Suprapubic skin (tissue), 4 donors: ENCODE data around the gene LPCAT1. TPM values are rescaled to one million over a fixed set of nuclear protein-coding genes. Genes with fewer than 3 reads are reported as not detected.

Source experiments
- DNase-seq, 2 donors: peaks; one replicate each; pipeline ENCODE4 v3.0.0-alpha.2; 2019; ENCODE audit warnings: low spot score in 2 of 2
- H3K27ac ChIP-seq: fragments of 200-600 bp; sonication (generic); one replicate; pipeline ENCODE4 v1.5.1; 2019
- H3K27me3 ChIP-seq: fragments of 200-600 bp; sonication (generic); one replicate; pipeline ENCODE4 v1.5.1; 2019
- H3K36me3 ChIP-seq: fragments of 200-600 bp; sonication (generic); one replicate; pipeline ENCODE4 v1.5.1; 2019
- H3K4me1 ChIP-seq: fragments of 200-600 bp; sonication (generic); one replicate; pipeline ENCODE4 v1.5.1; 2019
- H3K4me3 ChIP-seq: fragments of 200-600 bp; sonication (generic); one replicate; pipeline ENCODE4 v1.5.1; 2019; ENCODE audit warnings: mild to moderate bottlenecking
- H3K9me3 ChIP-seq: fragments of 200-600 bp; sonication (generic); one replicate; pipeline ENCODE4 v1.5.1; 2019
- CTCF ChIP-seq, 2 donors: fragments of 200-600 bp in 1 of 2; fragments of 450-650 bp in 1 of 2; sonication (generic) in 1 of 2; IDR thresholded peaks; one replicate each; pipeline ENCODE4 v1.5.1; 2016 to 2019; ENCODE audit warnings: antibody characterized with exemption in 2 of 2, mild to moderate bottlenecking in 1 of 2, moderate library complexity in 1 of 2
- EP300 ChIP-seq: sonication (generic); formaldehyde crosslinking; IDR thresholded peaks from one replicate; pipeline ENCODE4 v1.6.1; 2017; ENCODE audit warnings: antibody characterized with exemption
- POLR2A ChIP-seq, 2 donors: fragments of 450-650 bp; IDR thresholded peaks; one replicate each; pipeline ENCODE4 v1.6.1; 2017; ENCODE audit warnings: antibody characterized with exemption in 2 of 2, mild to moderate bottlenecking in 2 of 2, moderate library complexity in 2 of 2
- POLR2AphosphoS5 ChIP-seq, 3 donors: sonication (generic); formaldehyde crosslinking; IDR thresholded peaks; one replicate each; pipeline ENCODE4 v1.6.1; 2017; ENCODE audit warnings: antibody characterized with exemption in 3 of 3
- WGBS: methylation state at CpG from one replicate; pipeline ENCODE4 v1.1.5; 2018; 5-methylcytosine and 5-hydroxymethylcytosine counted together
- total RNA-seq, 4 donors: library from RNA; depleted of rRNA; stranded (reverse); fragments of >200 nt; gene quantifications; one replicate each; pipeline ENCODE4 v1.1.0, GENCODE V29; 2016

LPCAT1 gene
- total RNA-seq, 4 donors from 2014 or later, result 11.3 to 21.0 (median 13.8) TPM

- Histone ChIP-seq H3K4me3 (no peak overlapping the region), H3K27ac (no peak overlapping the region), H3K27me3 (no peaks in the 10 kb centered on the region), H3K36me3 (peaks cover 19% of the 10 kb centered on the region), H3K9me3 (no peaks in the 10 kb centered on the region), H3K4me1 (peaks cover 10% of the 10 kb centered on the region)
- DNase-seq, result peak; percentile 39 to 47
- WGBS, result 92% methylated on average over 30 of the region's 30 CpGs
- TF ChIP-seq CTCF (IDR thresholded peaks at IDR 0.05) (no peak), POLR2A (IDR thresholded peaks at IDR 0.05) (no peak), EP300 (no peak), POLR2AphosphoS5 (IDR thresholded peaks at IDR 0.05) (no peak)
Measured at GRCh38 chr5:1509346-1510085, 14.2 kb downstream of the LPCAT1 start.

- Histone ChIP-seq H3K4me1 (peaks cover 18% of the 10 kb centered on the region), H3K36me3 (peaks cover 19% of the 10 kb centered on the region), H3K27ac (no peak overlapping the region), H3K27me3 (no peaks in the 10 kb centered on the region), H3K4me3 (no peak overlapping the region), H3K9me3 (no peaks in the 10 kb centered on the region)
- 85% methylated on average over 17 of the region's 30 CpGs for WGBS
- DNase-seq, result peak; percentile 57 to 75
- TF ChIP-seq EP300 (no peak), POLR2AphosphoS5 (IDR thresholded peaks at IDR 0.05) (no peak), POLR2A (IDR thresholded peaks at IDR 0.05) (no peak), CTCF (IDR thresholded peaks at IDR 0.05) (no peak)
Measured at GRCh38 chr5:1508659-1509290, 15.0 kb downstream of the LPCAT1 start.

DNA sequence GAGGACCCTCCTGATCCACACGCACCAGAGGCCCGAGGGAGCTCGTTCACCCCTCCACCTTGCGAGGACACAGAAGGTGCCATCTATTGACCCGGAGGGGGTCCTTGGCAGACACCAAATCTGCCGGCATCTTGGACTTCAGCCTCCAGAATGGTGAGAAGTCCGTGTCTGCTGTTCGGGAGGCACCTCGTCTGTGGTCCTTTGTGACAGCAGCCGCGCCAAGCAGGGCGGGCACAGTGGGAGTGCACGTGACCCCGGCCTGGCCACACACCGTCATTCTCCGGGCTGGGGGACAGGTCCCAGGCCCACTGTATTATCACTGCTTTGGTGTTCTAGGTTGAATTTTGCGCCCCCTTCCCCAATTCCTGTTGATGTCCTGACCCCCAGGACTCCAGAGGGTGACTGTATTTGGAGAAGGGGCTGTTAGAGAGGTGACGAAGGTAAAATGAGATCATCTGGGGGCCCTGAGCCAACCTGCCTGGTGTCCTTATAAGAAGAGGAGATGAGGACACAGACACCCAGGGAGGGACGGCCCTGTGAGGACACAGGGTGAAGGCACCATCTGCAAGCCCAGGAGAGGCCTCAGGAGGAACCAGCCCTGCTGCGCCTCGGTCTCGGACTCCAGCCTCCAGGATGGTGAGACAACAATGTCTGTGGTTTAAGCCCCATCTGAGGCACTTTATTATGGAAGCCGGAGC, 15.7 kb downstream of the LPCAT1 start:
- Histone ChIP-seq H3K27ac (no peak overlapping the region), H3K4me1 (peaks cover 18% of the 10 kb centered on the region), H3K36me3 (peaks cover 19% of the 10 kb centered on the region), H3K27me3 (no peaks in the 10 kb centered on the region), H3K9me3 (no peaks in the 10 kb centered on the region), H3K4me3 (no peak overlapping the region)
- peak; percentile 52 to 66 for DNase-seq
- TF ChIP-seq POLR2A (IDR thresholded peaks at IDR 0.05) (no peak), CTCF (IDR thresholded peaks at IDR 0.05) (no peak), EP300 (no peak), POLR2AphosphoS5 (IDR thresholded peaks at IDR 0.05) (no peak)
- 86% methylated on average over 14 of the region's 23 CpGs for WGBS

- Histone ChIP-seq H3K36me3 (peaks cover 15% of the 10 kb centered on the region), H3K4me3 (no peak overlapping the region), H3K27me3 (no peaks in the 10 kb centered on the region), H3K4me1 (peaks cover 21% of the 10 kb centered on the region), H3K9me3 (no peaks in the 10 kb centered on the region), H3K27ac (no peak overlapping the region)
- peak; percentile 51 to 72 for DNase-seq
- no peak for TF ChIP-seq CTCF (IDR thresholded peaks at IDR 0.05)
- TF ChIP-seq POLR2AphosphoS5 (IDR thresholded peaks at IDR 0.05), result no peak
- TF ChIP-seq POLR2A (IDR thresholded peaks at IDR 0.05), result no peak
- 93% methylated on average over 15 of the region's 17 CpGs for WGBS
Measured at GRCh38 chr5:1507457-1507856, 16.3 kb downstream of the LPCAT1 start.

DNA sequence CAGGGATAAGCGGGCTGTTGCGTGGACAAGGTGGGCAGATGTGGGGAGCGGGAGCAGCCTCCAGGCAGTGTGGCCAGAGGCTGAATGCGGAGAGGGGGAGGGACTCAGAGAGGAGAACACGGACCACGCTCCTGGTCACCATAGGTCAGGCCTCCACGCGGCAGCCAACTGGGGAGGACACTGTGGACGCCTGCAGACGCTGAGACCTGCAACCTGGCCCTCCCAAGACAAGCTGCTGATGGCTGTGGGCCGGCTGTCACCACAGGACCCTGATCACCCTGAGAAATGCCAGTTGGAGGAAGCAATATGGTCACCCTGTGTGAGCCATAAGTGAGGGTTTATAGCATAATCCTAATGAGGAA, 16.8 kb downstream of the LPCAT1 start:
- DNase-seq, result no peak
- H3K36me3 ChIP-seq, result peaks cover 10% of the 10 kb centered on the region
- no peaks in the 10 kb centered on the region for H3K27me3 ChIP-seq
- 95% methylated on average over 11 of the region's 11 CpGs for WGBS
- TF ChIP-seq POLR2AphosphoS5 (IDR thresholded peaks at IDR 0.05) (no peak), EP300 (no peak), POLR2A (IDR thresholded peaks at IDR 0.05) (no peak), CTCF (IDR thresholded peaks at IDR 0.05) (no peak)
- peaks cover 24% of the 10 kb centered on the region for H3K4me1 ChIP-seq
- H3K9me3 ChIP-seq, result no peaks in the 10 kb centered on the region
- H3K27ac ChIP-seq, result no peak overlapping the region
- H3K4me3 ChIP-seq, result no peak overlapping the region
